Stimulated activated CD8-positive, alpha-beta memory T cell treated with anti-CD3 and anti-CD28 coated beads, Interleukin-4, amount 100 ng/mL, for 1 hour (primary cell): ENCODE results near the gene ZNF674.
"Not testable (repeated sequence)": the region's sequence is repeated elsewhere in the genome, so short reads cannot be mapped to it uniquely, and the experiment has no call there.

Experiments
- DNase-seq, 2 donors: peaks; one replicate each; pipeline ENCODE4 v3.0.0-alpha.2; 2020; ENCODE audit warnings: low read depth in 2 of 2, low spot score in 1 of 2

Gene ZNF674

DNA sequence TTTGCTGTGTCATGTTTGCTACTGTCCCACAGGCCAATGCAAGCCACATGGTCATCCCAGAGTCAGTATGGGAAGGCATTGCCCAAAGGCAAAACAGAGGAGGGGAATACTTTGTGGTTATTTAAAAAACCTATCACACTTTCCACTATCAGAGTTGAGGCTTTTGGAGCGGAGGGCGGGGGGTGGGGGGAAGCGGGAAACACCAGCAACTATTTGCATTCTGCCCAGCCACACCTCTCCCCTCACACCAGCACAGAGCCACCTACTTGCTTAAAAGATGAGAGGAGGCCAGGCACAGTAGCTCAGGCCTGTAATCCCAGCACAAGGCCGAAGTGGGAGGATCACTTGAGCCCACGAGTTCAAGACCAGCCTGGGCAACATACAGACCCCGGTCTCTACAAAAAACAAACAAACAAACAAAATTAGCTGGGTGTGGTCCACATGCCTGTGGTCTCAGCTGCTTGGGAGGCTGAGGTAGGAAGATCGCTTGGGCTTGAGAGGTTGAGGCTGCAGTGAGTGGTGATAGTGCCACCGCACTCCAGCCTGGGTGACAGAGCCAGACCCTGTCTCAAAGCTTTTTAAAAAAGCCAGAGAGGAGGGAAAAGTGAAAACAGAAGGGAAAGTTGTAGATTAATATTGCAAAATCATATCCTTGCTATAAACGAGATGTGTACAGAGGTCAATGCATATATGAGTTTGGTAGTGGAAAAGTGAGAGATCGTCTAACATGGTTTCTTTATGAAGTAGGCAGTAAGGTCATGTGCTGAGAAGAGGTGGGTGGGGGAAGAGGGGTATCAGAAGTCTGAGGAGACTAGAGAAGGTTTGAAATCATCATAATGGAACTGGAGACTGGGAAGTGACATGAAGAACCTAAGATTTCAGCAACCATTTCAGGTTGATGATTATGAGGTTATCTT lies 26.5 kb upstream of the ZNF674 start:
- no peak for DNase-seq

DNA sequence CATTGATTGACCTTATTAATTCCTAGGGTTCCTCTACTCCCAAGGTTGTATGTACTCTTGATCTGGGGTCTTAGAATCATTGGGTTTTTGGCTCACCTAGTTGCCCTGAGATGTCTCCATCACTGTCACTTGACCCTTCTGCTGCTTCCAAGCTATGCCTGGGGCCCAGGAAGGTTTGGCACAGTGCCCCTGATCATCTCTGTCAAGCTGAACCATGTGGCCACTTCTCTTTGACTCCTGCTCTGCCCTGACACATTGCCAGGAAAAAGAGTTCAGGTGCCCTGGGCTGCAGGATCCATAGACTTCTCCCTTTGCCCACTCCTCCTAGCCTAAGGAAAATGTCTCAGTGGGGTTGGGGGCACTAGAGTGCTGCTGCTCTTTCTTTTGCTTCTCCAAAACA lies 24.4 kb upstream of the ZNF674 start:
- DNase-seq, result no peak

DNA sequence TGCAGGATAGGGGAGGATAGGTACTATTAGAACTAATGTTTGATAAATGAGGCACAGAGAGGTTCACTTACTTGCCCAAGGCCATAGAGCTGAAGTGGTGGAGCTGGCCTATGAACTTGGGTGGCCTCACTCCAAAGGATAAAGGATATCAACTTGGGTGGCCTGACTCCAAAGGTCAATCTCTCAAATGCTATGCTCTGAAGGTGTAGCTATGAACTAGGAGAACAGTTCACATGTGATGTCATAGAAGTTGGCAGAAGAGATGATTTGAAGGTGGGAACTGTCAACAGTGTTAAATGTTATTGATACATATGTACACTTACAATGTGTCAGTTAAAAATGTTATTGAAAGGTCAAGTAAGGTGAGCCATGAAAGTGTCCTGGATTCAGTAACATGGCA lies 22.2 kb upstream of the ZNF674 start:
- DNase-seq, result no peak

DNA sequence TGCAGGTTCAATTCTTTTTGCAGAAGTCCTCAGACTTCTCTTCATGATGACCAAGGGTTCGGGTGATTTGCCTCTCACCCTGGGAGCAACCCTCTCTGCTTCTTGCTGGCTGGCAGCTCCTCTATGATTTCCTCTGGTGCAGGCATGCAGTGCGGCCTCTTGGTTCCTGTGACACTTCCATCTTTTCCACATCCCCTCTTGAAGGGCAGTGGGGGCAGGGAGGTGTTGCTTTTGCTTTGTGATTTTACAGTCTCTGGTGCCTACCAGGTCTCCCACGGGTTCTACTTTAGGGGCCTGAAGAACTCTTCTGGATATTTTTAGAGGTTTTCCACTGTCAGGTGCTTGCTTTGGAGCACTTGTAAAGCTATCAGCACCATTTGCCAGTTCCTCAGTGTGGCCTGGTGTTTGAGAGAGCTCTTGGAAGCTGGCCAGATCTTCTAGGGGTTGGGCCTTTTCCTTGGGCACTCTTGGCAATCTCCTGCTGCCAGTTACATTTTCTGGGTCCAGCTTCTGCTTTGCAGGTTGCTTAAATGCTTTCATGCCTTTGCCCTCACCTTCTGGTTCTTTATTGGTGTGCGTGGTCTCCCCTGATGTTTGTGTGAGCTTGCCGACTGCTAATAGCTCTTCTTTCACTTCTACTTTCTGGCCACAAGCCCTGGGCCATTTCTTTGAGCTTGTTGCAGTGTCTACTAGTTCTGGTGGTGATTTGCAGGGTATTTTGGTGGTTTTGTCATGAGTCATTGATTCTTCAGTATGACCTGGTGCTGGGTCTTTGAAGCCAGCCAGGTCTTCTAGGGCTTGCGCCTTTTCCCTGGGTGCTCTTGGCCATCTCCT lies 16.8 kb upstream of the ZNF674 start:
- DNase-seq, result no peak

DNA sequence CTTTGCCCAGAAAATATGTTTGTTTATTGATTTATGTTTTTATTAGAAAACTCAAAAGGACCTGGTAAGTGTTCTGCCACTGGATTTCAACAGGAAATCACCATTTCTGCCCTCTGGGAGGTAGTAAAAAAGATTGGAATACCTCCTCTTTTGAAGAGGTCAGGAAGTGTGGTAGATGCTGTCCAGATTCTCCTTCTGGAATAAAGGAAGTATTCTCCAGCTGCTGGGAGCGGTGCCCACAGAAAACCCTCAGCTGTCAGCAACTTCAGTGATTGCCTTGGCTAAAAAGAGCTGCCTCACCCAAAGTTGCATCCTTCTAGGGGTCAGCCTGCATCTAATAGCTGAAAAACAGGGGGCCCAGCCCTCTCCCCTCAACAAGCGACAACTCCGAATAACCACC lies 13.8 kb upstream of the ZNF674 start:
- DNase-seq, result no peak

DNA sequence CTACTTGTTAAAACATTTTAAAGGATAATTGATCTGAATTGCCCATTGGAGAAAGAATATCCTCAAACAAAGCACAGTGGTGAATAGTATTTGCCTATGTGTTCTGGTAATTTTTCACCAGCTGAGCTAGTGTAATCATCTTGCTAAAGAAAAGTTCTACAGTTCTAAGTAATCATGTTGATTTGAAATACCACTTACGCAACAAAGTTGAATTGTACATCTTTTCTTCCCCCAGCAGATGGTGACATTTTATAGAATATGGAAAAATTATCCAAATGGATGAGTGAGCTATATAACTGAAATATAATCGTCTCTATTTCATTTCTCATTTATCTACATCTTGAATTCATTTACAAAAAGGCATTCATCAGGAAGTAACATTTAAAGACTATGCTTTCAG lies 9.7 kb upstream of the ZNF674 start:
- no peak for DNase-seq

DNA sequence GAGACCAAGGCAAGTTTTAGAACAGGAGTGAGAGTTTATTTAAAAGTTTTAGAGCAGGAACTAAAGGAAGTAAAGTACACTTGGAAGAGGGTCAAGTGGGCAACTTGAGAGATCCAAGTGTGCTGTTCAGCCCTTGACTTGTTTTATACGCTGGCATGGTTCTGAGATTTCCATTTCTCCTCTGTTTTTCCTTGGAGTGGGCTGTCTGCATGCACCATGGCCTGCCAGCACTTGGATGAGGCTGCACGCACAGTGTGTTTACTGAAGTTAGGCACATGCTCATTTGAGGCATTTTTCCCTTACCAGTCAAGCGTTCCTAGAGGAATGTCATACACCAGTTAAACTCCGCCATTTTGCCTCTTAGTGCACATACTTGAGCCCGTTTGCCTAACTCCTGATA lies 8.7 kb upstream of the ZNF674 start:
- DNase-seq, result no peak

DNA sequence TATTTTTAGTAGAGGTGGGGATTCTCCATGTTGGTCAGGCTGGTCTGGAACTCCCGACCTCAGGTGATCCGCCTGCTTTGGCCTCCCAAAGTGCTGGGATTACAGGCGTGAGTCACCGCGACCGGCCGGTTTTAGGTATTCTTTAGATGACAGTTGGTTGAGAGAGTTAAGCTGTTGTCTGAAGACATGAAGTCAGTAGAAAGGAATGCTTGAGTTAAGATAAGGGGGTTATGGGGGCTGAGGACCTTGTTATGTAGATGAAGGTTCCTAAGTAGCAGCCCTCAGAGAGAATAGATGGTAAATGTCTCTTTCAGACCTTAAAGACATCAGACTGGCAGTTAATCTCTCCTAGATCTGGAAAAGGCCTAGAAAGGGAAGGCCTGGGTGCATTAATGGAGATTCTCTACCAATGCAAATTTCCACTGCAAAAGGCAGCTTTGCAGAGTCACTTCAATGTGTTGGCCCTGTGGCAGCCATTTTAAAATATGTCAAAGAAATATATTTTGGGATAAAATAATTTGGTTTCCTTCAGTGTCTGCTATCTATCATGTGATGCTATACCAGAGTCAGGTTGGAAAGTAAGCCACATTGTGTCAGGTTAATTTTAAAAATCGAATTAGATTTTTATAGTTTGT lies 6.4 kb upstream of the ZNF674 start:
- DNase-seq, result no peak

DNA sequence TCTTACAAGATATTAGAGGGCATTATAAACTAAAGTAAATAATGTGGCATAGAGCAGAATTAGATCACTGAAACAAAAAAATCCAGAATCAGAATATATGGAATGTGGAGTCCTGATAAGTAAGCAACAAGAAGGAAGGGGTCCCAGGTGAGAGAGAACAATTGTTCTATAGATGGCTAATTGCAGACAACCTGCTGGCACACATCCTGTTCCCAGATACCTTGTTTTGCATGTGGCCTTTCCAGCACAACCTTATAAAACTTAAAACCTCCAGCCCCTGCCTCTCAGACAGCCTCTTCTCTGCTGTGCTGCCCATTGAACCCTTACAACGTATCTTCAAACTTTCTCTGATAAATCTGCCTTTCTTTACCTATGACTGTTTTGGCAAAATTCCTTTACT lies 4.7 kb upstream of the ZNF674 start:
- no peak for DNase-seq

DNA sequence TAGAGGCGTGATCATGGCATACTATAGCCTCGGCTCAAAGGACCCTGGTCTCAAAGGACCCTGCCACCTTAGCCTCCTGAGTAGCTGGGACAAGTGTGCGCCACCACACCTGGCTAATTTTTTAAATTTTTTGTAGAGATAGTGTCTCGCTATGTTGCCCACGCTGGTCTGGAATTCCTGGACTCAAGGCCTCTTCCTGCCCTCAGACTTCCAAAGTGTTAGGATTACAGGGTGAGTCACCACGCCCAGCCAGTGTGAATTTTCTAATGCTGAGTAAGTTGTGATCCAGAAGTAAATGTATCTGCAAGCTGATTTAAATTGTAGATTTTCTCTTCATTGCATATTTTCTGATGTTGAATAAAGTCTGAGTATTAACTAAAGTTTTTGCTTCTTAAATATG lies 2.6 kb upstream of the ZNF674 start:
- no peak for DNase-seq

DNA sequence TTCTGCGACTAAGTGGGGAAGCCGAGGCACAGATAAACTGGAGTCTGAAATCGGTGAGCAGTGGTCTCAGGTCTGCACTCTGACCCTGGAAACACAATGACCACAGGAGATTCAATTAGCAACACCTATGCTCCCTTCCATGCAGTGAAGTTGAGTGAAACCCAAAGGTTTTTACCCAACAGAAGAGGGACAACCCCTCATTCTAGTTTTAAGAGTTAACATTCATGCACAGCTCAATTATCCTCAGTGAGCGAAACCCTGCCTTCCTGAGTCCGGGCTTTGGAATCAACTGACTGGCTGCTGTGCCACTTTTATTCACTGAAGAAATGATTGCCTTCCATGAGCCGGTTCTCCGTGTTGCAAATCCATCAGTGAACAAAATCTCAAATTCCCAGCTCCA lies 694 bp downstream of the ZNF674 start:
- DNase-seq, result not testable (repeated sequence)

DNA sequence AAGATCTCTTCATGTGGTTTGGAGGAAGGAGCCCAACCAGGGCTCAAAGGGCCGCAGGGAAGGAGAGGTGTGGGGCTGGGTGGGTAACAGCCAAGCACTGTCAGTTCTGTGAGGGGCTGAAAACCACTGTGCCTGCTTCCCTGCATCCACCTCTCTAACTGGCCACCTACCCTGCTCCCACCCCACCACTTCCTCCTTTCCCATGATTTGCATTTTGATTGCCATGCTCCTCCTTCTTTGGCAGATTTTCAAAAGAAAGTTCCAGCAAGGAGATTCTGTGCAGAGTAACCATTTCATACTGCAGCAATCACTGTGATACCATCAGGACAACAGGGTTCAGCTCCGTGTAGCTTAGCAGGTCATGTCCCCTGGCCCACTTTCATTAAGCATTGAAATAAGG lies 1.8 kb downstream of the ZNF674 start:
- no peak for DNase-seq

DNA sequence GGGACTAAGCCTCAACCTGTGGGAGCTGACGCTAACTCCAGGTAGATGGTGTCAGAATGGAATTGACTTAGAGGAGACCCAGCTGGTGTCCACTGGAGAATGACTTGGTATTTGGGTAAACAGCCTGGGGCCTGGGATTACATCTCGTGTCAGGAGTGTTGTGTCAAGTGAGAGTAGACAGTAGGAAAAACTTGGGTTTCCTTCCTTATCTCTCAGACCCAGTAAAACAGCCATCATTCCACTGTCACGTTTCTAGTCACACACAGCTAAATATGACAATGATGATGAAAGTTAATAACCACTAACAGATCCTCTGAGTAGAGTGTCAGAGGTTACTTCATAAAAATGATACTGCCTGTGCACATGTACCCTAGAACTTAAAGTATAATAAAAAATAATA lies 13.8 kb downstream of the ZNF674 start:
- no peak for DNase-seq

DNA sequence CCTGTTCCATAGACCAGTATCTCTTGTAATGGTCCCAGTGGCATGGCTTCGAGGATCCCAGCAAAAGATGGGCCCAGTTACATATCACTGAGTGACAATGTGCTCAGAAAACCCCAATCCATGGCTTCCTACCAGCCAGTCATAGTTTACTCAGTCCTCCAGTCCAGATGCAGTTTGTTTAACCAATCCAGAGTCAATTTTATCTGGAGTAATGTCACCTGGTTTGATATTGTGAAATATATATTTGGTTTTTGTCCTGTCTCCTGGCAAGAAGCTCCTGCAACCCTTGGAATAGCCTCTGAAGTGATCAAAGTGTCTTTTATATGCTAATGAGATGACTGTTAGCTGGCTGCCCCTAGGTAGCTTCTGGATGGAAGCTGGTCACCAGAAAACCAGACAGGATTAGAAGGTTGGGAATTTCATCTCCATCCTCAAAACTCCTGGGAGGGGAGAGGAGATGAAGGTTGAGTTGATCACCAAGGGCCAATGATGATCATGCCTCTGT lies 14.8 kb downstream of the ZNF674 start:
- DNase-seq, result not testable (repeated sequence)

DNA sequence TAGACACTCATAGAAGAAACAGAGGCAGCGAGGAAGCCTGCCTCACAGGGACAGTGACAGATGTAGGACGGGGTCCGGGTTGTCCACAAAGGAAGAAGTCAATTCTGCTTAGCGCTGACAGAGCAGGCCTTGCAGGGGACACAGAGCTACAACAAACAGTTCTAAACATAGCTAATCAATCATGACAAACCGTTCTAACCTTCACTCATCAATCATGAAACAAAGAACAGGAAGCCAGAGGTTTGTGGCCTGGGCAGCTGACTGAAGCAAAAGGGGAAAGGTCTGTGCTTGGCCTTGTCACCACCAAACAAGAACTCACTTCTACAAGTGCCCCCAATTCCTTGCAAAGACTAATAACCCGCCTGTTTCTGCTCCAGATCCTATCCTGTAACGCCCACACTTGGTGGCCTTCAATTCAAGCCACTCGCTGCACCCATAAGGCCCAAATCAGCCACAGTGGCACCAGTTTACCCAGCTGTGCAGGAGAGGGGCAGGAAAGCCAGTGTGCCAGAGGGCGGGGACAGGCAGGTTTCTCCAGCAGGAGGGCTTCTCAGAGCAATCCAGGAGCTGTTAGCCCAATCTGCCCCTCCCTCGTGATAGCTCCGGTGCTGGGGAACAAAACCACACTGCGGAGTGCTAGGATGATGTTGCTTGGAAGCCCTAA lies 15.3 kb downstream of the ZNF674 start:
- DNase-seq, result not testable (repeated sequence)

DNA sequence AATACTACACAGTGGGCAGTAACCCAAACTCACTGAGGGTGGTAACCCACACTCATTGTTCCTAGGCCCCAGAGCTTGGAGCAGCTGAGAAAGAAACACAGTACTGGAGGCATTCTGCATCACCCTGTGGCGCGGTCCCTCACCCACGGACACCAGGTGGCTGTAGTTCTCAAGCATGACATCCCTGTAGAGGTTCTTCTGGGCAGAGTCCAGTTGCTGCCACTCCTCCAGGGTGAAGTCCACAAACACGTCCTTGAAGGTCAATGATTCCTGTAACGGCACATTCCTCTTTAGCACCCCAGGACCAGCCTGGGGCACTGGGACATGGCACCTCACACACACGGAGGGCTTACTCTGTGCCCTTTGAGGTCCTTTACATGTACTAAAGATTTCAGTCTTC lies 16.6 kb downstream of the ZNF674 start:
- not testable (repeated sequence) for DNase-seq

DNA sequence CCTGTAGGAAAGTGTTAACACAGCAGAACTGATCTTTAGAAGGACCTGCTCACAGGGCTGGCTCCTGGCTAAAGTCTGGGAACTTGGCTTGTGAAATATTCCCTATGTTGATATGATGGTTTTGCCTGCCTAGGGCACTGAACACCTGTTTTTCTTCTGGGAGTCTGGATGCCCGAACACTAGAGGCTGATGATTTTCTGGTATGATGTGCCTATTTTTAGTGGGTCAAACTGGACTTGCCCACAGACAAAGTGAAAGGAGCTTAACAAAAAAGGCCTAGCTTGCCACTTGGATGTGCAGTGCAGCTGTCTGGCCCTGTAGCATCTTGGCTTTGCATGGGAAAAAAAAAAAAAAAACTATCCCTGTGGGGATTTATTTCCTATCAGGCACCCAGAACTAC lies 39.1 kb downstream of the ZNF674 start:
- no peak for DNase-seq

DNA sequence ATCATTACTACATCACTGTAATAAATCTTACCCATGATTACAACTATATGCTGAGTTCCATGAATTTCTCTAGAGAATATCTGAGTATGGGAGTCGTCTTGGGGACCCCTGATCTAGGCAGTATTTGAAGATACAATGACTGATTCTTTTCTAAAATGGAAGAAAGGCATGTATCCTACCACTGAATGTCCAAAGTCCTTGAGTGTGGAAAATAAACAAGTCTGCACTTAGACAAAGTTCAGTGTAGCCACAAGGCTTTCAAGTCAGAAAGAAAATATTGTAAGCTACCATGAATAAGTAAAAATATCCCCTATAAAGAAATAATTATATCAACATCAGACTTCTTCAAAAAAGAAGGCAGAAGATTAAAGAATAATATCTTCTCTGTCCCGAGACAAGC lies 42.4 kb downstream of the ZNF674 start:
- DNase-seq, result no peak

DNA sequence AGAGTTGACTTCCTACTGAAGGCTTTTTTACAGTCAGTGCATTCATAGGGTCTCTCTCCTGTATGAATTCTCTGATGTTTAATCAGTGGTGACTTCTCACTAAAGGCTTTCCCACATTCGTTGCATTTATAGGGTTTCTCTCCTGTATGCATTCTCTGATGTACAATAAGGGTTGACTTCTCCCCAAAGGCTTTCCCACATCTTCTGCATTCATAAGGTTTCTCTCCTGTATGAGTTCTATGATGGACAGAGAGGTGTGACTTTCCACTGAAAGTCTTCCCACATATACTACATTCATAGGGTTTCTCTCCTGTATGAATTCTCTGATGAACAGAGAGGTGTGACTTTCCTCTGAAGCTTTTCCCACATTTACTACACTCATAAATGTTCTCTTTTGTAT lies 45.2 kb downstream of the ZNF674 start:
- DNase-seq, result no peak

DNA sequence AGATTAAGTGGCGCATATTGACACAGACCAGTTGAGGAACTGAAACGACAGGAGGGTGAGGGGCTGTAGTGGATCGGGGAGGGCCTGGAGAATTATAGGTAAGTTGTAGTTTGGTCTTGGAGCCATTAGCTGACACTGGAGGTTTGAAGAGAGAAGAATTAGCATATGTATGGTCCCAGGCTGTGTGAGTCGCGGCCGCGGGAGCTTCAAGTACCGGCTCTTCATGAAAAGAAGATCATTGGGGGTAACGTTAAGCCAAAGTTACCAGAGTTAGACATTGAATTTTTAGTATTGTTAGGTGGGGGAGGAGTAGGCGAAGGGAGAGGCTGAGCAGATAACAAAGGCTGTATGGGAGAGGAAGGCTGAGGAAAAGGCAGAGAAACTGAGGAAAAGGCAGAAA lies 56.5 kb downstream of the ZNF674 start:
- no peak for DNase-seq

DNA sequence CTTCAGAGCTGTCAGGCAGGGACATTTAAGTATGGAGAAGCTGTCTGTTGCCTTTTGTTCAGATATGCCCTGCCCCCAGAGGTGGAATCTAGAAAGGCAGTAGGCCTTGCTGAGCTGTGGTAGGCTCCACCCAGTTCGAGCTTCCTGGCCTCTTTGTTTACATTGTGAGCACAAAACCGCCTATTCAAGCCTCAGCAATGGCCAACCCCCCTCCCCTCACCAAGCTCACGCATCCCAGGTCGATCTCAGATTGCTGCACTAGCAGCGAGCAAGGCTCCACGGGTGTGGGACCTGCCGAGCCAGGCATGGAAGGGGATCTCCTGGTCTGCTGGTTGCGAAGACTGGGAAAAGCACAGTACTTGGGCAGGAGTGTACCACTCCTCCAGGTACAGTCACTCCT lies 59.3 kb downstream of the ZNF674 start:
- DNase-seq, result no peak
